Small intestine (tissue), 7 donors: ENCODE data around the gene ADAD2. TPM values are rescaled to one million over a fixed set of nuclear protein-coding genes. Genes with fewer than 3 reads are reported as not detected.
"Not testable (repeated sequence)": the region's sequence is repeated elsewhere in the genome, so short reads cannot be mapped to it uniquely, and the experiment has no call there.

Experiments used
- DNase-seq, 2 donors: peaks; one replicate each; pipeline versions ENCODE4 v3.0.0 to v3.0.0-alpha.2; 2013
- FAIRE-seq: peaks from 2 replicates; lab custom pipeline; 2012; peaks lifted over from hg19 to GRCh38; lab: Jason Lieb, UNC
- H3K27ac ChIP-seq, 3 donors: one replicate each; pipeline ENCODE4 v1.5.1; 2013; ENCODE audit warnings: low read length in 2 of 3, mild to moderate bottlenecking in 2 of 3, control low read depth in 1 of 3, inconsistent platforms in 1 of 3, low read depth in 1 of 3, moderate library complexity in 1 of 3
- H3K27me3 ChIP-seq, 3 donors: one replicate each; pipeline ENCODE4 v1.6.1; 2013; ENCODE audit warnings: low read length in 3 of 3, inconsistent platforms in 1 of 3; ENCODE audit not compliant: control insufficient read depth in 3 of 3, insufficient read depth in 3 of 3
- H3K36me3 ChIP-seq, 3 donors: one replicate each; pipeline ENCODE4 v1.6.1; 2013; ENCODE audit warnings: low read length in 3 of 3, inconsistent platforms in 1 of 3, low read depth in 1 of 3, mild to moderate bottlenecking in 1 of 3, moderate library complexity in 1 of 3; ENCODE audit not compliant: control insufficient read depth in 3 of 3, insufficient read depth in 2 of 3
- H3K4me1 ChIP-seq, 3 donors: one replicate each; pipeline ENCODE4 v1.6.1; 2013; ENCODE audit warnings: low read length in 2 of 3, inconsistent platforms in 1 of 3, low read depth in 1 of 3, mild to moderate bottlenecking in 1 of 3, moderate library complexity in 1 of 3; ENCODE audit not compliant: control insufficient read depth in 3 of 3, insufficient read depth in 2 of 3
- H3K4me3 ChIP-seq, 3 donors: one replicate each; pipeline ENCODE4 v1.5.1; 2013; ENCODE audit warnings: low read length in 3 of 3, control low read depth in 1 of 3, inconsistent platforms in 1 of 3, low read depth in 1 of 3, mild to moderate bottlenecking in 1 of 3, moderate library complexity in 1 of 3
- H3K9me3 ChIP-seq, 2 donors: one replicate each; pipeline ENCODE4 v1.6.1; 2013; ENCODE audit warnings: low read depth in 1 of 2, low read length in 1 of 2; ENCODE audit not compliant: control insufficient read depth in 2 of 2, insufficient read depth in 1 of 2
- WGBS, 3 donors: extraction: QIAGEN DNeasy Blood & Tissue Kit; methylation state at CpG; one replicate each; pipeline ENCODE4 v1.1.7; 2013; 5-methylcytosine and 5-hydroxymethylcytosine counted together
- polyA plus RNA-seq, 4 donors: library from polyadenylated mRNA; stranded (reverse) in 3 of 4; unstranded in 1 of 4; fragments of 200-250 nt in 3 of 4; fragments of 120-200 nt in 1 of 4; gene quantifications; one replicate each; pipeline versions ENCODE4 v1.2.1 to v1.2.3, GENCODE V29; 2013
- donor health status: healthy with polysubstance abuse.
- donor health status: control.
- donor health status: control.
- donor health status: Bipolar disorder and iron deficiency.
- donor health status: healthy.

ADAD2 gene
- polyA plus RNA-seq, 4 donors: 0.22 to 0.27 TPM; not detected in 2

DNA sequence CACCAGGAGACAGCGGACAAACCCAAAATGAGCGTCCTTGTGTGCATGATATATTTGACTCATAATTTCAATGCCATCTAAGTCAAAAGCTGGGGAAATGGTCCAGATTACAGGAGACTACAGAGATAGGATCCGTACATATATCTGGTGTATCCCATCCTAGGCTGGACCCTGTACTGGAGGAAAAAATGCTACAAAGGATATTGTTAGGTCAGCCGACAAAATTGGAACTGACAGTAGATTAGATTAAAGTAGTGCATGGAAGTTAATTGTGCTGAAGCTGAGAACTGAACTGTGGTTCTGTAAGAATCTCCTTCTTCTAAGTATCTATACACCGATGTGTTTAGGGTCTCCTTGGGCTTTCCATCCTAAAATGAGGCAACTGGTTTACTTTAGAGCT, 24.6 kb downstream of the ADAD2 start:
- H3K36me3 ChIP-seq: no peaks in the 10 kb centered on the region
- 82 to 86% (median 85%) methylated on average over 5 of the region's 5 CpGs for WGBS, 3 donors
- H3K9me3 ChIP-seq: no peaks in the 10 kb centered on the region

DNA sequence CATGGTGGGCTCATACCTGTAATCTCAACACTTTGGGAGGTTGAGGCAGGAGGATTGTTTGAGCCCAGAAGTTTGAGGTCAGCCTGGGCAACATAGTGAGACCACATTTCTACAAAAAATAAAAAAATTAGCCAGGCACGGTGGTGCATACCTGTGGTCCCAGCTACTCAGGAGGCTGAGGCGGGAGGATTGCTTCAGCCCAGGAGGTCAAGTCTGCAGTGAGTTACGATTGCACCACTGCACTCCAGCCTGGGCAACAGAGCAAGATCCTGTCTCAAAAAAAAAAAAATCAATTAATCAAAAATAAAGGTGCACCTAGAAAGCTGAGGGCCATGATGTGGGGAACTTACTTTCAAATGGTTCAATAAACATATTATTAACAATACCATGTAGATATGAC, 25.2 kb downstream of the ADAD2 start:
- H3K4me1 ChIP-seq, H3K27ac ChIP-seq, DNase-seq, H3K9me3 ChIP-seq, H3K27me3 ChIP-seq, FAIRE-seq, H3K36me3 ChIP-seq, H3K4me3 ChIP-seq: not testable (repeated sequence)
- WGBS, 3 donors: 89 to 94% (median 89%) methylated on average over 3 of the region's 3 CpGs

More for the DNA sequence above, 24.6 kb downstream of the ADAD2 start:
- Histone ChIP-seq H3K4me3 (no peak overlapping the region), H3K27ac (no peak overlapping the region), H3K27me3 (no peaks in the 10 kb centered on the region), H3K4me1 (no peaks in the 10 kb centered on the region)
- DNase-seq: no peak
- no peak for FAIRE-seq

DNA sequence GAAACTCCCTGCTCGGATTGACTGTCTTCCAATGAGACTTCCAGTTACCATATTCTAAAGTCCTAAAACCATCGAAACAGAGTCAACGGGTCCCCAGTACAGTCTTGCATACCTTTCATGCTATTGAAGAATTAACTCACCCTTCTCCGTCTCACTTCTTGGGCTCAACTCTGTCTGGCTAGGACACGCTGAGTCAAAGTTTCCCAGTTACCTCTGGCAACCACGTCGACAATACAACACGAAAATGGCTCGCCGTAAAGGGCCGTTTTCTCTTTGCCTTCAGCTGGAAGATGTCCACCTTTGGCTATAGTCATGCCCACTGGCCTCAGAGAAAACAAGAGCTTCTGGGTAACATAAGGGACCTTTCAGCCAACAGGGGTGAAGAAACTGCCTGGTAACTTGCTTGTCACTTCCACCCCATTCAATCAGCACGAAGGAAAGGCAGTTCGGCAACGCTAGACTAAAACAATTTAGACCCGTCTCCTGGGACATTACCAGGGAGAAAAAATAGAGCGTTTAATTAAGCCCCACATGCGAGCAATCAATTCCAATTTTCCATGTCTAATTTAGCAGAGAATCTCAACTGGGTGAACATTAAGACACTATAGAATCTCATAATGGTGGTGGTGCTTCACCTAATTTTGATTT, 27.3 kb downstream of the ADAD2 start:
- no peaks in the 10 kb centered on the region for H3K36me3 ChIP-seq
- WGBS, 3 donors: 85 to 86% (median 86%) methylated on average over 17 of the region's 17 CpGs
- H3K4me3 ChIP-seq: no peak overlapping the region
- no peak for DNase-seq
- no peaks in the 10 kb centered on the region for H3K9me3 ChIP-seq
- peaks cover 0 to 2% (median 0%) of the 10 kb centered on the region in 3 donors for H3K27me3 ChIP-seq
- no peak for FAIRE-seq
- H3K27ac ChIP-seq: no peak overlapping the region
- no peaks in the 10 kb centered on the region for H3K4me1 ChIP-seq

DNA sequence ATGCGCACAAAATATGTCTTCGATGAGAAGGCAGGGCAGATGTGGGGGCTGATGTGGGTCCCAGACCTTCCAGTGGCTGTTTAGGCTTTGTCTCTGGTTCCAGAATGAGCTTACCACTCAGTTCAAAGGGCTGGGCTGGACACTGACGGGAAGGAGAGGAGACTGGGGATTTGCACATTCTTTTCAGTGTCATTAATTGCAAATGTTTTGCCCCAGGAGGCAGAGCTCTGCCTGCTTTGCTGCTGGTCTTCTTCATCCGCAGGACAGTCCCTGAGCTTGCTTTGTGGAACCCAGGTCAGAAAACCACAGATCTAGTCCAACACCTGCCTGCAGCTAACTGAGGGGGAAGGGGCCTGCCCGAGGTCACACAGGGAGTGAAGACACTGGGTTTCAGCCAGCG, 28.0 kb downstream of the ADAD2 start:
- peaks cover 0 to 2% (median 0%) of the 10 kb centered on the region in 3 donors for H3K27me3 ChIP-seq
- H3K27ac ChIP-seq: no peak overlapping the region
- H3K4me3 ChIP-seq: no peak overlapping the region
- DNase-seq (no peak), FAIRE-seq (no peak)
- 69 to 77% (median 71%) methylated on average over 6 of the region's 6 CpGs for WGBS, 3 donors
- H3K9me3 ChIP-seq: no peaks in the 10 kb centered on the region
- no peaks in the 10 kb centered on the region for H3K4me1 ChIP-seq
- no peaks in the 10 kb centered on the region for H3K36me3 ChIP-seq

DNA sequence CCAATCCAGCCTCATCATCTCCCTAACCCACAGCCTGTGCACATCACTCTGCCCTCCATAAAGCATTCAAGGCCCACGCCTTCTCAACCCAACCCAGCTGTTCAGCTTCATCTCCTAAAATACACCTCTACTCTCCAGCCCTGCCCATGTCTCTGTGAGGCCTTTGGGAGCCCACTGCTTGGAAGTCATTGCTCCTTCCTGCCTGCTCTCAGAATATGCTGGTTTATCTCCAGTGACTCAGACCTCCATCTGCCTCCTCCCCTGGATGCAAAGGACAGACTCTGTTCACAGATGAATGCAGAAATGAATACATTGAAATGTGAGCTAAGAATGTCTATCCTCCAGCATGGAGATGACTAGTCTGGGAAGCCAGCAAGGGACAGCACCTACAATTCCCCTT, 29.9 kb downstream of the ADAD2 start:
- FAIRE-seq: no peak

DNA sequence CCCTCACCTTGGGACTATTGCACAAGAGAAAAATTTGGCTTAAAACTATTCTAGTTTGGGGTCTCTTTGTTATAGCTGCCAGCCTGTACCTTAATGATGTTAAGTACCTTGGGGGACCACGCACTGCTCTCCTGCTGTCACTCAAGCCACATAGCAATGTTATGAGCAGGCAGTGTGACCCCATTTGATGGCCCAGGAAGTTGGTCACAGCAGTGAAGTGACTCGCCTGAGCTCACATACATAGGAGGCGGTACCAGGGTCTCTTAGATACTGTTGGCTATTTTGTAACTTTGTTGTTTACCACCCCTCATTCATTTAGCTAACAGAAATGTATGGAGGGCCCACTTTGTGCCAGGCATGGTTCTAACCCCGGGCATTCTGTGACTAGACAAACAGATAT, 32.5 kb downstream of the ADAD2 start:
- Histone ChIP-seq H3K27me3 (peaks cover 0 to 2% (median 0%) of the 10 kb centered on the region in 3 donors), H3K4me3 (no peak overlapping the region), H3K4me1 (no peaks in the 10 kb centered on the region), H3K9me3 (no peaks in the 10 kb centered on the region), H3K27ac (no peak overlapping the region), H3K36me3 (no peaks in the 10 kb centered on the region)
- FAIRE-seq: no peak
- DNase-seq: no peak
- 76 to 87% (median 84%) methylated on average over 4 of the region's 4 CpGs for WGBS, 3 donors

More for the DNA sequence above, 29.9 kb downstream of the ADAD2 start:
- H3K4me3 ChIP-seq: no peak overlapping the region
- no peaks in the 10 kb centered on the region for H3K36me3 ChIP-seq
- no peak for DNase-seq
- H3K9me3 ChIP-seq: no peaks in the 10 kb centered on the region
- peaks cover 0 to 2% (median 0%) of the 10 kb centered on the region in 3 donors for H3K27me3 ChIP-seq
- no peaks in the 10 kb centered on the region for H3K4me1 ChIP-seq
- 85 to 100% (median 88%) methylated on average over 1 of the region's 1 CpG for WGBS, 3 donors
- H3K27ac ChIP-seq: no peak overlapping the region

DNA sequence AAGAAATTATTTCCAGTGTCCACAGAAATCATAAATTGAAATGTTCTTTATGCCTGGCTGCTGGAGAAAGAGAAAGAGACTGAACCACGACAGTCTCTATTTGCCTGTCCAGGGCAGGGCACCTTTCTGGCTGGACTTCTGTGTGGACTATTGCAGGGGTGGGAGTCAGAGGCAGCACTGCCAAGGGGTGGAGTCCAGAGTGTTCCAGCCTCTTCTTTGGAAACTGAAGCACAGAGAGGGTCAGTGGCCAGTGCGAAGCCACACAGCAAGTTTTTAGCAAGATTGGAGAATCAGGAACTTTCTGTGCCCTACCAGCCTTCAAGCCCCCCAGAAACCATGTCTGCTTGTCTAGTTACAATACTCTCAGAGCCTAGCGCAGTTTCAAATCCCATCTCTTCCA, 33.6 kb downstream of the ADAD2 start:
- FAIRE-seq: no peak

DNA sequence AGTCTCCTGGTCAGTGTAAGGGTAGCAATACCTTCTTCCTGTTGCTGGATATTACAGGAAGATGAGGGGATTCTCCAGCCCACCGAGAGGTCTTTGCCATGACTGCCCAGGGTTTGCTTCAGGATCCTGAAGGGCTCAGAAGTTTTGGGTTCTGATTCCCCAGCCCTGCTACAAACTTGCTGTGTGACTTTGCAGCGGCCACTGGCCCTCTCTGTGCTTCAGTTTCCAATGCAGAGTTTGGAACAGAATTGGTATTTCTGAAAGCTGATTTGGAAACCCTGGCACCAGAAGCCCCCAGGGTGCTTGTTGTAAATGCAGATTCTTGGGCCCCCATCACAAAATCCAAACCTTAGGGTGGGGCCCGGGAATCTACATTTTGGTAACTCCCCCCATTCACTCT, 34.2 kb downstream of the ADAD2 start:
- H3K36me3 ChIP-seq: no peaks in the 10 kb centered on the region
- WGBS, 3 donors: 77 to 88% (median 86%) methylated on average over 3 of the region's 3 CpGs
- H3K4me1 ChIP-seq: no peaks in the 10 kb centered on the region
- no peak overlapping the region for H3K4me3 ChIP-seq
- DNase-seq: no peak
- no peaks in the 10 kb centered on the region for H3K9me3 ChIP-seq
- H3K27ac ChIP-seq: no peak overlapping the region
- peaks cover 0 to 4% (median 0%) of the 10 kb centered on the region in 3 donors for H3K27me3 ChIP-seq
- no peak for FAIRE-seq

More for the DNA sequence above, 33.6 kb downstream of the ADAD2 start:
- no peak for DNase-seq
- peaks cover 0 to 4% (median 0%) of the 10 kb centered on the region in 3 donors for H3K27me3 ChIP-seq
- no peak overlapping the region for H3K27ac ChIP-seq
- no peaks in the 10 kb centered on the region for H3K9me3 ChIP-seq
- WGBS, 3 donors: 72 to 81% (median 76%) methylated on average over 3 of the region's 3 CpGs
- no peaks in the 10 kb centered on the region for H3K4me1 ChIP-seq
- no peaks in the 10 kb centered on the region for H3K36me3 ChIP-seq
- H3K4me3 ChIP-seq: no peak overlapping the region

DNA sequence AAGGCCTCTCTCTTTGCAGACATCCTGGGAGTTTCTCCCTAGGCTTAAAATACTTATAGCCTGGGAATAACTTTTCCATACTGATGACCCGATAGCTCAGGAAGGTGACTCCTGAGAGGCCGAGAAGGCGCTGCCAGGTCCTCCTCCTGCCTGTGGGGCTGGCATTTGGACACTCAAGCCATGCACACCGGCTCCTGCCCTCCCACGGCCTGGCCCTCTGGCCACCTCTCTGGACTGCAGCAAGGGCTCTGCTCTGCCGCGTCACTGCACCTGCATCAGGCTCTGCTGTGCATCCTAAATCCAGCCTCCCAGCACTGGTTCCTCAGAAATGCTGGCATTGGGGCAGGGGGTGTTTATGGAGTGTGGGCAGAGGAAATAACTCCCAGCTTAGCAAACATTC, 34.6 kb downstream of the ADAD2 start:
- no peaks in the 10 kb centered on the region for H3K9me3 ChIP-seq
- H3K36me3 ChIP-seq: no peaks in the 10 kb centered on the region
- H3K4me1 ChIP-seq: no peaks in the 10 kb centered on the region
- FAIRE-seq (no peak), DNase-seq (no peak)
- WGBS, 3 donors: 84 to 89% (median 89%) methylated on average over 7 of the region's 7 CpGs
- H3K27ac ChIP-seq: no peak overlapping the region
- H3K27me3 ChIP-seq: peaks cover 0 to 4% (median 0%) of the 10 kb centered on the region in 3 donors
- no peak overlapping the region for H3K4me3 ChIP-seq
